Measurements from ENCODE around the gene NBPF11.
"Not testable (repeated sequence)": the region's sequence is repeated elsewhere in the genome, so short reads cannot be mapped to it uniquely, and the experiment has no call there.

DNA sequence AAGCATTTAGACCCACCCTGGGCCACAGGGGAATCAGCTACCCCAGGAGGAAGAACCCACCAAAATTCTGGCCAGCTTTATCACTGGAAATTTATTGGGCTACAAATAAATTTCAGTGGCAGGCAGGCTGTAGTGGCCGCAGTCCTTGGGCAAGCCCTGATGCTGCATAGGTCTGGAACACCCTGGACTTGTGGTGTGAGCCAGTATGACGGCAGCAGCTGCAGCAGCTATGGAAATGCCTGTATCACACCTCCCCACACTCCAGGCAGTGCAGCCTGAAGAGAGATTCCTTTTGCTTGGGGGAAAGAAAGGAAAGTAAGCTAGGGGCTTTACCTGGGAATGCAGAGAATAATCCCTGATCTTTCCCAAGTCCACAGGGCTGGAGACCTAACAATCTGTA is 56.3 kb downstream of the NBPF11 start:
- not testable (repeated sequence) for TF ChIP-seq ZFP3 (CRISPR knock-in tag; IDR thresholded peaks at IDR 0.05); ZC3H10 (CRISPR knock-in tag; IDR thresholded peaks at IDR 0.05); PPARA (CRISPR knock-in tag; IDR thresholded peaks at IDR 0.05; ENCODE audit: borderline replicate concordance); RARB (CRISPR knock-in tag; IDR thresholded peaks at IDR 0.05); OSR1 (CRISPR knock-in tag; IDR thresholded peaks at IDR 0.05); ZNF565 (CRISPR knock-in tag; conservative IDR thresholded peaks at IDR 0.05; ENCODE audit: low read depth)
- TF ChIP-seq, protein P1, sequence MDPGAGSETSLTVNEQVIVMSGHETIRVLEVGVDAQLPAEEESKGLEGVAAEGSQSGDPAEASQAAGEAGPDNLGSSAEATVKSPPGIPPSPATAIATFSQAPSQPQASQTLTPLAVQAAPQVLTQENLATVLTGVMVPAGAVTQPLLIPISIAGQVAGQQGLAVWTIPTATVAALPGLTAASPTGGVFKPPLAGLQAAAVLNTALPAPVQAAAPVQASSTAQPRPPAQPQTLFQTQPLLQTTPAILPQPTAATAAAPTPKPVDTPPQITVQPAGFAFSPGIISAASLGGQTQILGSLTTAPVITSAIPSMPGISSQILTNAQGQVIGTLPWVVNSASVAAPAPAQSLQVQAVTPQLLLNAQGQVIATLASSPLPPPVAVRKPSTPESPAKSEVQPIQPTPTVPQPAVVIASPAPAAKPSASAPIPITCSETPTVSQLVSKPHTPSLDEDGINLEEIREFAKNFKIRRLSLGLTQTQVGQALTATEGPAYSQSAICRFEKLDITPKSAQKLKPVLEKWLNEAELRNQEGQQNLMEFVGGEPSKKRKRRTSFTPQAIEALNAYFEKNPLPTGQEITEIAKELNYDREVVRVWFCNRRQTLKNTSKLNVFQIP (CRISPR knock-in tag; IDR thresholded peaks at IDR 0.05; ENCODE audit: borderline replicate concordance, low read depth): not testable (repeated sequence)
